Liver (tissue), 9 donors: ENCODE data around the gene BAAT. TPM values are rescaled to one million over a fixed set of nuclear protein-coding genes. Genes with fewer than 3 reads are reported as not detected.

Source experiments
- DNase-seq: peaks from one replicate; pipeline ENCODE4 v3.0.0-alpha.2; 2017; ENCODE audit warnings: low spot score
- H3K27ac ChIP-seq, 2 donors: one replicate each; pipeline ENCODE4 v1.7.0; 2013; ENCODE audit warnings: inconsistent platforms in 2 of 2, low read length in 2 of 2, control low read depth in 1 of 2, low read depth in 1 of 2, mild to moderate bottlenecking in 1 of 2
- H3K27me3 ChIP-seq, 4 donors: one replicate each; pipeline versions ENCODE4 v1.6.1 to v1.7.0; 2013; ENCODE audit warnings: low read length in 3 of 4, inconsistent platforms in 1 of 4, mild to moderate bottlenecking in 1 of 4, moderate library complexity in 1 of 4; ENCODE audit not compliant: control insufficient read depth in 4 of 4, insufficient read depth in 4 of 4
- H3K36me3 ChIP-seq, 4 donors: one replicate each; pipeline versions ENCODE4 v1.6.1 to v1.7.0; 2013; ENCODE audit warnings: low read length in 3 of 4, mild to moderate bottlenecking in 3 of 4, low read depth in 1 of 4, moderate library complexity in 1 of 4; ENCODE audit not compliant: control insufficient read depth in 4 of 4, insufficient read depth in 3 of 4
- H3K4me1 ChIP-seq, 4 donors: one replicate each; pipeline versions ENCODE4 v1.6.1 to v1.7.0; 2013; ENCODE audit warnings: low read length in 3 of 4, mild to moderate bottlenecking in 3 of 4, moderate library complexity in 1 of 4; ENCODE audit not compliant: control insufficient read depth in 4 of 4, insufficient read depth in 4 of 4
- H3K4me3 ChIP-seq, 3 donors: one replicate each; pipeline versions ENCODE4 v1.6.1 to v1.7.0; 2013; ENCODE audit warnings: low read length in 3 of 3, control low read depth in 1 of 3, low read depth in 1 of 3, mild to moderate bottlenecking in 1 of 3
- H3K9ac ChIP-seq, 2 donors: one replicate each; pipeline ENCODE4 v1.7.0; 2013; ENCODE audit warnings: low read length in 2 of 2, mild to moderate bottlenecking in 2 of 2, moderate library complexity in 2 of 2, control low read depth in 1 of 2, low read depth in 1 of 2
- H3K9me3 ChIP-seq, 4 donors: one replicate each; pipeline versions ENCODE4 v1.6.1 to v1.7.0; 2013; ENCODE audit warnings: low read length in 3 of 4; ENCODE audit not compliant: control insufficient read depth in 4 of 4
- EGR1 ChIP-seq, 2 donors: IDR thresholded peaks; 2 replicates each; pipeline ENCODE4 v1.6.1; 2016 to 2018; ENCODE audit warnings: antibody characterized with exemption in 2 of 2, low read depth in 2 of 2
- FOXA1 ChIP-seq: IDR thresholded peaks from 2 replicates; pipeline ENCODE4 v1.6.1; 2016; ENCODE audit warnings: antibody characterized with exemption
- GABPA ChIP-seq, 2 donors: IDR thresholded peaks in 1 of 2; conservative IDR thresholded peaks in 1 of 2; 2 replicates each; pipeline ENCODE4 v1.6.1; 2016; ENCODE audit warnings: antibody characterized with exemption in 2 of 2, mild to moderate bottlenecking in 1 of 2, moderate library complexity in 1 of 2
- HNF4A ChIP-seq, 2 donors: conservative IDR thresholded peaks; 2 replicates each; pipeline ENCODE4 v1.6.1; 2016; ENCODE audit warnings: antibody characterized with exemption in 2 of 2, mild to moderate bottlenecking in 2 of 2
- HNF4G ChIP-seq: IDR thresholded peaks from 2 replicates; pipeline ENCODE4 v1.6.1; 2016; ENCODE audit warnings: antibody characterized with exemption
- JUND ChIP-seq, 2 donors: IDR thresholded peaks; 2 replicates each; pipeline ENCODE4 v1.6.1; 2016; ENCODE audit warnings: antibody characterized with exemption in 2 of 2
- NR2F2 ChIP-seq: IDR thresholded peaks from 2 replicates; pipeline ENCODE4 v1.6.1; 2016; ENCODE audit warnings: antibody characterized with exemption
- RAD21 ChIP-seq, 2 donors: IDR thresholded peaks; 2 replicates each; pipeline ENCODE4 v1.6.1; 2016; ENCODE audit warnings: antibody characterized with exemption in 2 of 2, mild to moderate bottlenecking in 2 of 2
- SP1 ChIP-seq: IDR thresholded peaks from 2 replicates; pipeline ENCODE4 v1.6.1; 2018; ENCODE audit warnings: antibody characterized with exemption, mild to moderate bottlenecking
- TAF1 ChIP-seq: conservative IDR thresholded peaks from 2 replicates; pipeline ENCODE4 v1.6.1; 2016; ENCODE audit warnings: antibody characterized with exemption, mild to moderate bottlenecking
- YY1 ChIP-seq: IDR thresholded peaks from 2 replicates; pipeline ENCODE4 v1.6.1; 2016; ENCODE audit warnings: antibody characterized with exemption, mild to moderate bottlenecking
- WGBS: extraction: QIAGEN DNeasy Blood & Tissue Kit; methylation state at CpG from one replicate; pipeline ENCODE4 v1.1.7; 2013; 5-methylcytosine and 5-hydroxymethylcytosine counted together
- polyA plus RNA-seq, 2 donors: library from polyadenylated mRNA; stranded (reverse) in 1 of 2; unstranded in 1 of 2; fragments of 200-250 nt in 1 of 2; fragments of >200 nt in 1 of 2; fragmentation: Nextera tagmentation in 1 of 2; extraction: Ambion mirVana in 1 of 2; gene quantifications; one replicate each; pipeline versions ENCODE4 v1.2.1 to v1.2.3, GENCODE V29; 2013 to 2015
- total RNA-seq, 2 donors: library from RNA; depleted of rRNA; stranded (reverse); fragments of >200 nt; gene quantifications; one replicate each; pipeline ENCODE4 v1.2.3, GENCODE V29; 2014
- TF ChIP-seq, protein P1 (sequence below): fragments of 150-350 bp; IDR thresholded peaks from 2 replicates; pipeline ENCODE4 v1.5.1; 2017; ENCODE audit warnings: improper control_type of control experiment, low read depth, low read length; ENCODE audit not compliant: missing input control
- TF ChIP-seq, protein P2 (sequence below): IDR thresholded peaks from 2 replicates; pipeline ENCODE4 v1.6.1; 2016; ENCODE audit warnings: antibody characterized with exemption
- TF ChIP-seq, protein P3 (sequence below): IDR thresholded peaks from 2 replicates; pipeline ENCODE4 v1.6.1; 2016; ENCODE audit warnings: antibody characterized with exemption
- TF ChIP-seq, protein P4 (sequence below): IDR thresholded peaks from 2 replicates; pipeline ENCODE4 v1.6.1; 2016; ENCODE audit warnings: antibody characterized with exemption, mild to moderate bottlenecking
- TF ChIP-seq, protein P5 (sequence below): IDR thresholded peaks from 2 replicates; pipeline ENCODE4 v1.6.1; 2016; ENCODE audit warnings: antibody characterized with exemption
- donor health status: healthy.
- donor health status: healthy.
- donor health status: healthy.
- donor health status: healthy.
- donor health status: healthy.

Gene BAAT
- total and polyA plus RNA-seq, 4 donors = 31.9 to 275 (median 151) TPM

DNA sequence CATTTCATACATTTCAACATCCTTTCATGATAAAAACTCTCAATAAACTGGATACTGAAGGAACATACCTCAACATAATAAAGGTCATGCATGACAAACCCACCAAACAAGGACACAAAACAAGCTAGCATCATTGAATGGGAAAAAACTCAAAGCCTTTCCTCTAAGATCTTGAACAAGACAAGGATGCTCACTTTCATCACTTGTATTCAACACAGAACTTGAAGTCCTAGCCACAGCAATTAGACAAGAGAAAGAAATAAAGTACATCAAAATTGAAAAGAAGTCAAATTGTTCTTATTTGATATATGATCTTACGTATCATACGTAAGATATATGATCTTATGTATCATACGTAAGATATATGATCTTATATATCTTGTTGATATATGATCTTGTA is 8.3 kb upstream of the BAAT start:
- no peak for DNase-seq
- H3K27ac ChIP-seq = no peak overlapping the region
- H3K4me1 ChIP-seq = peaks cover 5 to 35% (median 21%) of the 10 kb centered on the region in 4 donors
- peaks cover 0 to 24% (median 20%) of the 10 kb centered on the region in 4 donors for H3K36me3 ChIP-seq
- H3K9ac ChIP-seq = no peak overlapping the region
- TF ChIP-seq GABPA (IDR thresholded peaks at IDR 0.05 in 1 of 2, conservative IDR thresholded peaks at IDR 0.05 in 1 of 2) (no peak), SP1 (no peak), TAF1 (no peak), FOXA1 (no peak), HNF4A (conservative IDR thresholded peaks at IDR 0.05) (no peak), RAD21 (IDR thresholded peaks at IDR 0.05) (no peak), JUND (IDR thresholded peaks at IDR 0.05) (no peak), NR2F2 (no peak), EGR1 (IDR thresholded peaks at IDR 0.05; ENCODE audit: low read depth in 2 of 2) (no peak), HNF4G (no peak), YY1 (no peak)
- TF ChIP-seq, protein P1, sequence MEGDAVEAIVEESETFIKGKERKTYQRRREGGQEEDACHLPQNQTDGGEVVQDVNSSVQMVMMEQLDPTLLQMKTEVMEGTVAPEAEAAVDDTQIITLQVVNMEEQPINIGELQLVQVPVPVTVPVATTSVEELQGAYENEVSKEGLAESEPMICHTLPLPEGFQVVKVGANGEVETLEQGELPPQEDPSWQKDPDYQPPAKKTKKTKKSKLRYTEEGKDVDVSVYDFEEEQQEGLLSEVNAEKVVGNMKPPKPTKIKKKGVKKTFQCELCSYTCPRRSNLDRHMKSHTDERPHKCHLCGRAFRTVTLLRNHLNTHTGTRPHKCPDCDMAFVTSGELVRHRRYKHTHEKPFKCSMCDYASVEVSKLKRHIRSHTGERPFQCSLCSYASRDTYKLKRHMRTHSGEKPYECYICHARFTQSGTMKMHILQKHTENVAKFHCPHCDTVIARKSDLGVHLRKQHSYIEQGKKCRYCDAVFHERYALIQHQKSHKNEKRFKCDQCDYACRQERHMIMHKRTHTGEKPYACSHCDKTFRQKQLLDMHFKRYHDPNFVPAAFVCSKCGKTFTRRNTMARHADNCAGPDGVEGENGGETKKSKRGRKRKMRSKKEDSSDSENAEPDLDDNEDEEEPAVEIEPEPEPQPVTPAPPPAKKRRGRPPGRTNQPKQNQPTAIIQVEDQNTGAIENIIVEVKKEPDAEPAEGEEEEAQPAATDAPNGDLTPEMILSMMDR = no peak
- TF ChIP-seq, protein P2, sequence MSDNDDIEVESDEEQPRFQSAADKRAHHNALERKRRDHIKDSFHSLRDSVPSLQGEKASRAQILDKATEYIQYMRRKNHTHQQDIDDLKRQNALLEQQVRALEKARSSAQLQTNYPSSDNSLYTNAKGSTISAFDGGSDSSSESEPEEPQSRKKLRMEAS = no peak
- TF ChIP-seq, protein P3, sequence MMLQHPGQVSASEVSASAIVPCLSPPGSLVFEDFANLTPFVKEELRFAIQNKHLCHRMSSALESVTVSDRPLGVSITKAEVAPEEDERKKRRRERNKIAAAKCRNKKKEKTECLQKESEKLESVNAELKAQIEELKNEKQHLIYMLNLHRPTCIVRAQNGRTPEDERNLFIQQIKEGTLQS = no peak
- TF ChIP-seq, protein P4, sequence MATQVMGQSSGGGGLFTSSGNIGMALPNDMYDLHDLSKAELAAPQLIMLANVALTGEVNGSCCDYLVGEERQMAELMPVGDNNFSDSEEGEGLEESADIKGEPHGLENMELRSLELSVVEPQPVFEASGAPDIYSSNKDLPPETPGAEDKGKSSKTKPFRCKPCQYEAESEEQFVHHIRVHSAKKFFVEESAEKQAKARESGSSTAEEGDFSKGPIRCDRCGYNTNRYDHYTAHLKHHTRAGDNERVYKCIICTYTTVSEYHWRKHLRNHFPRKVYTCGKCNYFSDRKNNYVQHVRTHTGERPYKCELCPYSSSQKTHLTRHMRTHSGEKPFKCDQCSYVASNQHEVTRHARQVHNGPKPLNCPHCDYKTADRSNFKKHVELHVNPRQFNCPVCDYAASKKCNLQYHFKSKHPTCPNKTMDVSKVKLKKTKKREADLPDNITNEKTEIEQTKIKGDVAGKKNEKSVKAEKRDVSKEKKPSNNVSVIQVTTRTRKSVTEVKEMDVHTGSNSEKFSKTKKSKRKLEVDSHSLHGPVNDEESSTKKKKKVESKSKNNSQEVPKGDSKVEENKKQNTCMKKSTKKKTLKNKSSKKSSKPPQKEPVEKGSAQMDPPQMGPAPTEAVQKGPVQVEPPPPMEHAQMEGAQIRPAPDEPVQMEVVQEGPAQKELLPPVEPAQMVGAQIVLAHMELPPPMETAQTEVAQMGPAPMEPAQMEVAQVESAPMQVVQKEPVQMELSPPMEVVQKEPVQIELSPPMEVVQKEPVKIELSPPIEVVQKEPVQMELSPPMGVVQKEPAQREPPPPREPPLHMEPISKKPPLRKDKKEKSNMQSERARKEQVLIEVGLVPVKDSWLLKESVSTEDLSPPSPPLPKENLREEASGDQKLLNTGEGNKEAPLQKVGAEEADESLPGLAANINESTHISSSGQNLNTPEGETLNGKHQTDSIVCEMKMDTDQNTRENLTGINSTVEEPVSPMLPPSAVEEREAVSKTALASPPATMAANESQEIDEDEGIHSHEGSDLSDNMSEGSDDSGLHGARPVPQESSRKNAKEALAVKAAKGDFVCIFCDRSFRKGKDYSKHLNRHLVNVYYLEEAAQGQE = no peak
- TF ChIP-seq, protein P5, sequence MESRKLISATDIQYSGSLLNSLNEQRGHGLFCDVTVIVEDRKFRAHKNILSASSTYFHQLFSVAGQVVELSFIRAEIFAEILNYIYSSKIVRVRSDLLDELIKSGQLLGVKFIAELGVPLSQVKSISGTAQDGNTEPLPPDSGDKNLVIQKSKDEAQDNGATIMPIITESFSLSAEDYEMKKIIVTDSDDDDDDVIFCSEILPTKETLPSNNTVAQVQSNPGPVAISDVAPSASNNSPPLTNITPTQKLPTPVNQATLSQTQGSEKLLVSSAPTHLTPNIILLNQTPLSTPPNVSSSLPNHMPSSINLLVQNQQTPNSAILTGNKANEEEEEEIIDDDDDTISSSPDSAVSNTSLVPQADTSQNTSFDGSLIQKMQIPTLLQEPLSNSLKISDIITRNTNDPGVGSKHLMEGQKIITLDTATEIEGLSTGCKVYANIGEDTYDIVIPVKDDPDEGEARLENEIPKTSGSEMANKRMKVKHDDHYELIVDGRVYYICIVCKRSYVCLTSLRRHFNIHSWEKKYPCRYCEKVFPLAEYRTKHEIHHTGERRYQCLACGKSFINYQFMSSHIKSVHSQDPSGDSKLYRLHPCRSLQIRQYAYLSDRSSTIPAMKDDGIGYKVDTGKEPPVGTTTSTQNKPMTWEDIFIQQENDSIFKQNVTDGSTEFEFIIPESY = no peak
- no peaks in the 10 kb centered on the region for H3K9me3 ChIP-seq
- H3K27me3 ChIP-seq = no peaks in the 10 kb centered on the region
- WGBS = 98% methylated on average over 3 of the region's 3 CpGs
- H3K4me3 ChIP-seq = no peak overlapping the region
